Skin epidermis (tissue), 12 donors: ENCODE measurements around the gene LGI4.
"Not testable (repeated sequence)": the region's sequence is repeated elsewhere in the genome, so short reads cannot be mapped to it uniquely, and the experiment has no call there.

Source experiments
- H3K27ac ChIP-seq, 21 experiments: fragments of 200-600 bp; sonication (generic) in 11 of 21; one replicate each; pipeline ENCODE4 v1.5.0; 2020; ENCODE audit warnings: mild to moderate bottlenecking in 3 of 21, inconsistent platforms in 2 of 21, moderate library complexity in 2 of 21
- H3K4me3 ChIP-seq, 7 experiments: fragments of 200-600 bp; sonication (generic) in 2 of 7; one replicate each; pipeline ENCODE4 v1.5.0; 2020; ENCODE audit warnings: inconsistent platforms in 2 of 7, mild to moderate bottlenecking in 2 of 7, moderate library complexity in 1 of 7

Gene LGI4

GRCh38 chr19:35114353-35115176 lies 20.3 kb downstream of the LGI4 start:
- H3K27ac ChIP-seq, result peak overlapping the region; percentile 40 to 88 (median 81)
- peak overlapping the region in 6 of 7 experiments; percentile 36 to 58 (median 41) for H3K4me3 ChIP-seq

GRCh38 chr19:35112995-35113688 lies 21.7 kb downstream of the LGI4 start:
- Histone ChIP-seq H3K4me3 (no peak overlapping the region), H3K27ac (peak overlapping the region in 5 of 21 experiments; percentile 3 to 80 (median 24))

GRCh38 chr19:35110974-35111373 lies 23.9 kb downstream of the LGI4 start:
- Histone ChIP-seq H3K27ac (peak overlapping the region in 8 of 21 experiments; percentile 1 to 68 (median 29)), H3K4me3 (no peak overlapping the region)

- Histone ChIP-seq H3K4me3 (no peak overlapping the region), H3K27ac (peak overlapping the region in 14 of 21 experiments; percentile 29 to 71 (median 48))
Measured at GRCh38 chr19:35109395-35110112, 25.3 kb downstream of the LGI4 start.

- no peak overlapping the region for H3K4me3 ChIP-seq
- H3K27ac ChIP-seq, result peak overlapping the region in 11 of 21 experiments; percentile 33 to 71 (median 49)
Measured at GRCh38 chr19:35108730-35109129, 26.1 kb downstream of the LGI4 start.

- Histone ChIP-seq H3K4me3 (no peak overlapping the region), H3K27ac (peak overlapping the region in 12 of 21 experiments; percentile 10 to 80 (median 49))
Measured at GRCh38 chr19:35107545-35107944, 27.3 kb downstream of the LGI4 start.

GRCh38 chr19:35106898-35107541 lies 27.8 kb downstream of the LGI4 start:
- peak overlapping the region in 13 of 21 experiments; percentile 7 to 78 (median 45) for H3K27ac ChIP-seq
- no peak overlapping the region for H3K4me3 ChIP-seq

- H3K4me3 ChIP-seq, result no peak overlapping the region
- H3K27ac ChIP-seq, result peak overlapping the region in 7 of 21 experiments; percentile 10 to 78 (median 64)
Measured at GRCh38 chr19:35106291-35106583, 28.6 kb downstream of the LGI4 start.

GRCh38 chr19:35105411-35106290 lies 29.2 kb downstream of the LGI4 start:
- H3K27ac ChIP-seq, result peak overlapping the region in 6 of 21 experiments; percentile 10 to 78 (median 66)
- H3K4me3 ChIP-seq, result no peak overlapping the region

GRCh38 chr19:35105047-35105410 lies 29.8 kb downstream of the LGI4 start:
- Histone ChIP-seq H3K4me3 (no peak overlapping the region), H3K27ac (no peak overlapping the region)

- Histone ChIP-seq H3K27ac (no peak overlapping the region), H3K4me3 (no peak overlapping the region)
Measured at GRCh38 chr19:35104361-35104760, 30.5 kb downstream of the LGI4 start.

GRCh38 chr19:35103614-35104013 lies 31.2 kb downstream of the LGI4 start:
- not testable (repeated sequence) for H3K27ac ChIP-seq, H3K4me3 ChIP-seq

- not testable (repeated sequence) for H3K27ac ChIP-seq, H3K4me3 ChIP-seq
Measured at GRCh38 chr19:35101949-35102348, 32.9 kb downstream of the LGI4 start.

GRCh38 chr19:35100588-35101533 lies 34.0 kb downstream of the LGI4 start:
- Histone ChIP-seq H3K27ac (no peak overlapping the region), H3K4me3 (no peak overlapping the region)

- no peak overlapping the region for H3K4me3 ChIP-seq
- H3K27ac ChIP-seq, result no peak overlapping the region
Measured at GRCh38 chr19:35099897-35100275, 35.0 kb downstream of the LGI4 start.

- Histone ChIP-seq H3K27ac (peak overlapping the region in 3 of 21 experiments; percentile 30 to 75 (median 37)), H3K4me3 (no peak overlapping the region)
Measured at GRCh38 chr19:35099155-35099896, 35.5 kb downstream of the LGI4 start.

GRCh38 chr19:35098413-35099049 lies 36.3 kb downstream of the LGI4 start:
- H3K4me3 ChIP-seq, result no peak overlapping the region
- peak overlapping the region in 9 of 21 experiments; percentile 7 to 75 (median 30) for H3K27ac ChIP-seq
